ENCODE data around the gene KIF6. TPM values are rescaled to one million over a fixed set of nuclear protein-coding genes. Genes with fewer than 3 reads are reported as not detected.
A peak's percentile ranks its signal among the peaks of the same experiment; 100 is the strongest.

The KIF6 gene
- total and polyA plus RNA-seq, 8 donors: 0.19 to 1.0 (median 0.44) TPM

- no peaks in the 10 kb centered on the region for H3K36me3 ChIP-seq
- no peaks in the 10 kb centered on the region for H3K9me3 ChIP-seq
- ATAC-seq (peak; percentile 81 to 92 (median 84)), FAIRE-seq (no peak), DNase-seq (peak; percentile 63 to 91 (median 84))
- no peak overlapping the region for H3K27ac ChIP-seq
- TF ChIP-seq, protein P1, sequence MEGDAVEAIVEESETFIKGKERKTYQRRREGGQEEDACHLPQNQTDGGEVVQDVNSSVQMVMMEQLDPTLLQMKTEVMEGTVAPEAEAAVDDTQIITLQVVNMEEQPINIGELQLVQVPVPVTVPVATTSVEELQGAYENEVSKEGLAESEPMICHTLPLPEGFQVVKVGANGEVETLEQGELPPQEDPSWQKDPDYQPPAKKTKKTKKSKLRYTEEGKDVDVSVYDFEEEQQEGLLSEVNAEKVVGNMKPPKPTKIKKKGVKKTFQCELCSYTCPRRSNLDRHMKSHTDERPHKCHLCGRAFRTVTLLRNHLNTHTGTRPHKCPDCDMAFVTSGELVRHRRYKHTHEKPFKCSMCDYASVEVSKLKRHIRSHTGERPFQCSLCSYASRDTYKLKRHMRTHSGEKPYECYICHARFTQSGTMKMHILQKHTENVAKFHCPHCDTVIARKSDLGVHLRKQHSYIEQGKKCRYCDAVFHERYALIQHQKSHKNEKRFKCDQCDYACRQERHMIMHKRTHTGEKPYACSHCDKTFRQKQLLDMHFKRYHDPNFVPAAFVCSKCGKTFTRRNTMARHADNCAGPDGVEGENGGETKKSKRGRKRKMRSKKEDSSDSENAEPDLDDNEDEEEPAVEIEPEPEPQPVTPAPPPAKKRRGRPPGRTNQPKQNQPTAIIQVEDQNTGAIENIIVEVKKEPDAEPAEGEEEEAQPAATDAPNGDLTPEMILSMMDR (IDR thresholded peaks at IDR 0.05): peak; percentile 79 to 89 (median 82)
- no peaks in the 10 kb centered on the region for H3K27me3 ChIP-seq
- 35 to 38% methylated on average over 7 of the region's 7 CpGs for WGBS, 2 donors
- peaks cover 0 to 3% (median 0%) of the 10 kb centered on the region in 3 donors for H3K4me1 ChIP-seq
- intact Hi-C loops (cut with DNase I): loop anchor here (5.0 to 10.0 kb wide), 4 partner anchors 145 to 438 kb away; no protein-coding TSS in a partner anchor
- no peak overlapping the region for H3K4me3 ChIP-seq
Measured at GRCh38 chr6:39309942-39310531, 415.2 kb downstream of the KIF6 start.

DNA sequence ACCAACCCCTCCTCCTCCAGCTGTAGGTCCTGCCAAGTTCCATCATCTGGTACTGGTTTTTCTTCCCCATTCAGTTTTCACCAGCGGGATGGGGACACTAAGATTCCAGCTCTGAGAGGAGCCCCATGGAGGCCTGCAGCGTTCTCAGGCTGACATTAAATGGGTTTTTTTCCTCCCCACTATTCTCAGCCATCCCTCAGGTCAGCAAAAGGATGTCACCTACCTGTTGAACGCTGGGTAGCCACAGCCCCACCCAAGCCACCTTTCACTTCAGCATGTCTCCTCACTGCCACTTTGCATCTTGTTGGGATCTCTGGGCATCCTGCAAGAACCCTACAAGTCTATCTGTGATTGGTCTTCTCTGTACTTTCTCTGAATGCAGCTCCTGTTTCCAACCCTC lies 417.7 kb downstream of the KIF6 start:
- ATAC-seq: no peak
- Histone ChIP-seq H3K4me3 (no peak overlapping the region), H3K36me3 (no peaks in the 10 kb centered on the region), H3K27ac (no peak overlapping the region), H3K9me3 (no peaks in the 10 kb centered on the region), H3K27me3 (no peaks in the 10 kb centered on the region), H3K4me1 (no peaks in the 10 kb centered on the region)
- TF ChIP-seq, protein P1 (IDR thresholded peaks at IDR 0.05): no peak
- intact Hi-C loops (cut with DNase I): loop anchor here in 2 of 3 donors (10.0 kb wide), 2 partner anchors 143 to 333 kb away; no protein-coding TSS in a partner anchor
- no peak for FAIRE-seq
- no peak for DNase-seq
- WGBS, 2 donors: 78 to 85% methylated on average over 3 of the region's 3 CpGs

DNA sequence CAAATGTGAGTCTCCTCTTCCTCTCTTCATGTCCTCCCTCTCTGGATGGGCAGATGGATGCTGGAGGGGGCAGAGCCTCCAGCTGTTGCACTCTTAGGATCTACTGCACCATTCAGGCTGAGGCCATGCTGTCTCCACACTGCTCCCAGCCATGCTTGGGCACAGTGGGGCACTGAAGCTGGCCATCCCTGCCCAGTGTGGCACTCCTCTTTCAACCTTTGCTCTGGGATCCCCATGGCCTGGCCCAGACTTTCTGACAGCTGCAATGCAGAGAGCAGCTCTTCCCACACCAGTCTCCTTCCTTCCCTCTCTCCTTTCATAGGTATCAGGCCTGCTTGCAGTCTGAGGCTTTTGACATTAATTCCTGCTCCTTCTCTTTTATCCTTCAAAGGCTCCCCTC lies 420.3 kb downstream of the KIF6 start:
- DNase-seq (no peak), ATAC-seq (no peak), FAIRE-seq (no peak)
- Histone ChIP-seq H3K9me3 (no peaks in the 10 kb centered on the region), H3K27ac (no peak overlapping the region), H3K4me1 (no peaks in the 10 kb centered on the region), H3K4me3 (no peak overlapping the region), H3K36me3 (no peaks in the 10 kb centered on the region), H3K27me3 (no peaks in the 10 kb centered on the region)
- TF ChIP-seq, protein P1 (IDR thresholded peaks at IDR 0.05): no peak
- intact Hi-C loops (cut with DNase I): loop anchor here (2.0 to 10.0 kb wide), 3 partner anchors 138 to 330 kb away; no protein-coding TSS in a partner anchor

GRCh38 chr6:39303425-39304153 lies 421.6 kb downstream of the KIF6 start:
- no peak overlapping the region for H3K4me3 ChIP-seq
- FAIRE-seq: no peak
- ATAC-seq: peak in 3 of 4 donors; percentile 5 to 20 (median 7)
- TF ChIP-seq, protein P1 (IDR thresholded peaks at IDR 0.05): no peak
- no peaks in the 10 kb centered on the region for H3K36me3 ChIP-seq
- no peaks in the 10 kb centered on the region for H3K4me1 ChIP-seq
- DNase-seq: no peak
- intact Hi-C loops (cut with DNase I): loop anchor here (2.0 to 10.0 kb wide), 3 partner anchors 137 to 329 kb away; no protein-coding TSS in a partner anchor
- no peaks in the 10 kb centered on the region for H3K27me3 ChIP-seq
- WGBS, 2 donors: 80 to 88% methylated on average over 30 of the region's 30 CpGs
- H3K27ac ChIP-seq: no peak overlapping the region
- no peaks in the 10 kb centered on the region for H3K9me3 ChIP-seq
